CD8-positive, alpha-beta memory T cell (primary cell): Measurements from ENCODE around the gene ELMO2. TPM values are rescaled to one million over a fixed set of nuclear protein-coding genes. Genes with fewer than 3 reads are reported as not detected.

Source experiments
- CTCF ChIA-PET: fragments of 350-600 bp; sonication (Branson Sonifier 250); formaldehyde crosslinking; loops from one replicate; lab custom pipeline; 2021; ENCODE audit warnings: antibody characterized with exemption; lab: Charles Lee
- POLR2A ChIA-PET: fragments of 350-600 bp; sonication (Branson Sonifier 250); formaldehyde crosslinking; loops from one replicate; lab custom pipeline; 2021; ENCODE audit warnings: antibody characterized with exemption; lab: Charles Lee
- DNase-seq, 5 donors: peaks; one replicate each; pipeline versions ENCODE4 v3.0.0 to v3.0.0-alpha.2; 2020 to 2022; ENCODE audit warnings: mixed read lengths in 1 of 5
- H3K27ac ChIP-seq: one replicate; pipeline ENCODE4 v1.7.0; 2013; ENCODE audit warnings: low read depth, mild to moderate bottlenecking, low read length, moderate library complexity
- H3K27me3 ChIP-seq: 2 replicates; pipeline ENCODE4 v1.7.0; 2013; ENCODE audit warnings: low read length, mild to moderate bottlenecking; ENCODE audit not compliant: insufficient read depth, poor library complexity, severe bottlenecking
- H3K36me3 ChIP-seq: 2 replicates; pipeline ENCODE4 v1.7.0; 2013; ENCODE audit warnings: mild to moderate bottlenecking, low read length, moderate library complexity; ENCODE audit not compliant: insufficient read depth
- H3K4me1 ChIP-seq: 2 replicates; pipeline ENCODE4 v1.7.0; 2013; ENCODE audit warnings: mild to moderate bottlenecking, low read length, moderate library complexity; ENCODE audit not compliant: insufficient read depth
- H3K4me3 ChIP-seq: 2 replicates; pipeline ENCODE4 v1.7.0; 2013; ENCODE audit warnings: mild to moderate bottlenecking, low read length
- H3K9me3 ChIP-seq: 2 replicates; pipeline ENCODE4 v1.7.0; 2013; ENCODE audit warnings: mild to moderate bottlenecking, low read length
- H3K27ac Mint-ChIP-seq, 8 donors: one replicate each; pipeline ENCODE4 v1.8.0; 2020 to 2021; ENCODE audit warnings: mixed read lengths in 8 of 8, mild to moderate bottlenecking in 6 of 8, inconsistent platforms in 3 of 8, moderate library complexity in 3 of 8
- H3K27me3 Mint-ChIP-seq, 2 donors: one replicate each; pipeline ENCODE4 v1.8.0; 2020 to 2021; ENCODE audit warnings: mixed read lengths in 2 of 2, mild to moderate bottlenecking in 1 of 2, moderate library complexity in 1 of 2
- H3K36me3 Mint-ChIP-seq, 3 donors: one replicate each; pipeline ENCODE4 v1.8.0; 2020 to 2021; ENCODE audit warnings: mixed read lengths in 3 of 3, inconsistent platforms in 1 of 3, mild to moderate bottlenecking in 1 of 3
- H3K4me1 Mint-ChIP-seq, 3 donors: one replicate each; pipeline ENCODE4 v1.8.0; 2020 to 2021; ENCODE audit warnings: mixed read lengths in 3 of 3, inconsistent platforms in 1 of 3, mild to moderate bottlenecking in 1 of 3
- H3K4me3 Mint-ChIP-seq, 7 donors: one replicate each; pipeline ENCODE4 v1.8.0; 2020 to 2021; ENCODE audit warnings: mixed read lengths in 7 of 7, mild to moderate bottlenecking in 6 of 7, moderate library complexity in 4 of 7, inconsistent platforms in 2 of 7
- H3K9me3 Mint-ChIP-seq, 5 donors: one replicate each; pipeline ENCODE4 v1.8.0; 2020 to 2022; ENCODE audit warnings: mixed read lengths in 5 of 5, mild to moderate bottlenecking in 3 of 5, moderate library complexity in 2 of 5, inconsistent platforms in 1 of 5
- polyA plus RNA-seq: library from polyadenylated mRNA; unstranded; fragments of 300-500 nt; fragmentation: Illumina TruSeq; gene quantifications from one replicate; pipeline ENCODE4 v1.2.3, GENCODE V29; 2021
- total RNA-seq, 2 experiments: library from RNA; stranded (reverse); gene quantifications; one replicate each; pipeline ENCODE4 v1.2.3, GENCODE V29; 2021

Gene ELMO2
- total and polyA plus RNA-seq, 3 experiments from 2014 or later = 59.5 to 84.3 (median 68.2) TPM

DNA sequence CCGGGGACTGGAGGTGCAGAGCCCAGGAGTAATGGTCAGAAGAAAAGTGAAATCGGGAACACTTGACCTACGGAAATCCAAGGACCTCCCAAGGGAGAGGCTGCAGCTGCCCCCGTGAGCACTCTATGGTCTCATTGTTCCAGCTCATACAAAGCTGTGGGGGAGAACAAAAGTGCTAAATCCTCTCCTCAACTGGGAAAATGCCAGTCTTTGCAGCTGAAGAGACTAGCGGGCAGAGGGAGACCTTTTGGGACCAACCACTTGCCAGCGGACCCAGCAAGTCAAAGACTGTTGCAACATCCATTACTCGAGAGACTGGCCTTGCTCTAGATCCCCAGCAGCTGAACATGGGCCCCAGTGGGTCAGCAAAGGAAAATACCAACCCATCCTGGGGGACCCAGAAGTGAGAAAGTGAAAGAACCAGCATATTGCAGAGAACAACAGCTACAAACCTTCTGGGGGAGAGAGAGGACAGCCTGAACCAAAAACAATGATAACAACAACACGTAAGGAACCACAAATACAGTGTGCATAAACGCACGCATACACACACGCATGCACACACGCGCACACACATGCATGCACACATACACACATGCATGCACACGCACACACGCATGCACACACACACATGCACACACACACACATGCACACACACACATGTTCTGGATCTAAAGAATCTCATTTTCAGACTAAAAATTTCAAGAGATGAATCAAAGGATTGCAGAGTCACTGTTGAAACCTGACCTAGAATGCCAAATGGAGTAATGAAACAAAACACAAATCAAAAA is 24.7 kb upstream of the ELMO2 start:
- Histone ChIP-seq H3K9me3 (no peaks in the 10 kb centered on the region), H3K27ac (no peak overlapping the region), H3K4me1 (no peaks in the 10 kb centered on the region), H3K27me3 (peaks cover 9% of the 10 kb centered on the region), H3K36me3 (no peaks in the 10 kb centered on the region), H3K4me3 (no peak overlapping the region)
- ChIA-PET CTCF (no interaction called here), POLR2A (no interaction called here)
- Mint-ChIP-seq H3K27ac (no peak overlapping the region), H3K4me3 (no peak overlapping the region), H3K9me3 (no peaks in the 10 kb centered on the region), H3K27me3 (peaks cover 15 to 75% of the 10 kb centered on the region in 2 donors), H3K4me1 (no peaks in the 10 kb centered on the region), H3K36me3 (peaks cover 0 to 2% (median 0%) of the 10 kb centered on the region in 3 donors)
- no peak for DNase-seq

DNA sequence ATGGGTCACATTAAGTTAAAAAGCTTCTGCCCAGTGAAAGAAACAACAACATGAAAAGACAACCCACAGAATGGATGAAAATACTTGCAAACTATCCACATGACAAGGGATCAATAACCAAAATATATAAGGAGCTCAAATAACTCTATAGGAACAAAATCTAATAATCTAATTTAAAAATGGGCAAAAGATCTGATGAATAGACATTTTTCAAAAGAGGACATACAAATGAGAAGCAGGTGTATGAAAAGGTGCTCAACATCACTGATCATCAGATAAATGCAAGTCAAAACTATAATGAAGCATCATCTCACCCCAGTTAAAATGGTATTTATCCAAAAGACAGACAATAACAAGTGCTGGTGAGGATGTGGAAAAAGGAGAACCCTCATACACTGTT is 21.0 kb upstream of the ELMO2 start:
- no peak overlapping the region for H3K27ac ChIP-seq
- DNase-seq = no peak
- peaks cover 12% of the 10 kb centered on the region for H3K27me3 ChIP-seq
- no peak overlapping the region for H3K4me3 ChIP-seq
- H3K36me3 ChIP-seq = no peaks in the 10 kb centered on the region
- H3K9me3 ChIP-seq = no peaks in the 10 kb centered on the region
- CTCF ChIA-PET = no interaction called here
- POLR2A ChIA-PET = no interaction called here
- Mint-ChIP-seq H3K36me3 (peaks cover 0 to 2% (median 0%) of the 10 kb centered on the region in 3 donors), H3K9me3 (no peaks in the 10 kb centered on the region), H3K27me3 (peaks cover 18 to 73% of the 10 kb centered on the region in 2 donors), H3K4me3 (no peak overlapping the region), H3K4me1 (no peaks in the 10 kb centered on the region), H3K27ac (no peak overlapping the region)
- H3K4me1 ChIP-seq = no peaks in the 10 kb centered on the region

DNA sequence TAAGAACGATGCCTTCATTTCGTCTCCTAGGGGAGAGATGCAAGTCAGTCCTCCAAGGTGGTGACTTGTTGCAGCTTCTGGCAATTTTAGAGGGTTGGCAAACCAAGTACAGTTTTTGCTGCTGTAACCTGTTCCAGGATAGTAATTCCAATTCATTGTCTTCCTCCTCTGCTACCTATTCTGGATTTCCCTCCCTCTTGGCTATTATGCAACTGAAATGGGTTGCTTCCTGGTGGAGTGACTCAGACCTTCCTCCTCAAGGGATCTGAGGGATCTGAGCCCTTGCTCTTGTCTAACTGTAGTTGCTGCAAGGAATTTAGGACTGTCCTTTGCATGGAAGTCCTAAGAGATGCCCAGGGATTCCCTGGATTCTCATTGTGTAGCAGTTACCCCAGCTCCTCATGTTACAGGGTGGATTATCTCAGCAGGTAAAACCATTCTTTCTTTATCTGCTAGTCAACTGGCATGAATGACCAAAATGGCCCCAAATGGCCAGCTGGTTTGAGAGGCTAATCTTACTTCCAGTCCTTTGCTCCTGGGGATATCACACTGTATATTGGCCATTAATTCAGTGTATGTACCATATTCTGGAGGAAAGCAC is 17.6 kb upstream of the ELMO2 start:
- POLR2A ChIA-PET = no interaction called here
- Histone ChIP-seq H3K9me3 (no peaks in the 10 kb centered on the region), H3K4me3 (no peak overlapping the region), H3K27ac (no peak overlapping the region), H3K27me3 (peaks cover 9% of the 10 kb centered on the region), H3K36me3 (no peaks in the 10 kb centered on the region), H3K4me1 (no peaks in the 10 kb centered on the region)
- Mint-ChIP-seq H3K9me3 (no peaks in the 10 kb centered on the region), H3K27me3 (peaks cover 9 to 60% of the 10 kb centered on the region in 2 donors), H3K36me3 (peaks cover 0 to 2% (median 0%) of the 10 kb centered on the region in 3 donors), H3K4me1 (no peaks in the 10 kb centered on the region), H3K4me3 (no peak overlapping the region), H3K27ac (no peak overlapping the region)
- CTCF ChIA-PET = interaction anchor here (1.1 kb wide), 1 partner anchor 117 kb away, joined by 3 read pairs; no protein-coding TSS in a partner anchor
- DNase-seq = no peak

DNA sequence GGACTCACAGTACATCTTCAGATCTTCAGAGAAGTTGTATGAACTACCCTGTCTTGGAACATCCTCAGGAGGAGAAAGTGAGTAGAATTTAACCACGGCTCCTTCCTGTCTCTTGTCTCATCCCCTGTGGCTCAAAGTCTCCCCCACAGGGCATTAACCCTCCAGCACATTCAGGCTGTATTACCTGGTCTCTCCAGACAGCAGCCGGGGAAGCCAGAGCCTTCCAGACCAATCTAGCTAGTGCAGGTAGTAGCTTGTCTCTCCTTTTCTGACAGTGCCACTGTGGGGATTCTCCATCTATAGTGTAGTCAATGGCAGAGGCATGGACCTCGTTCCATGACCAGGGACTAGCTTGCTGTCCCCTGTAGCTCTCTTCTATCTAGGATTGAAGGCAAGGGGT is 16.9 kb upstream of the ELMO2 start:
- Histone ChIP-seq H3K4me3 (no peak overlapping the region), H3K27ac (no peak overlapping the region), H3K36me3 (no peaks in the 10 kb centered on the region), H3K4me1 (no peaks in the 10 kb centered on the region), H3K9me3 (no peaks in the 10 kb centered on the region), H3K27me3 (peaks cover 9% of the 10 kb centered on the region)
- ChIA-PET POLR2A (no interaction called here), CTCF (interaction anchor here (1.1 to 1.3 kb wide), 2 partner anchors 81 to 116 kb away, joined by 3 to 4 read pairs; no protein-coding TSS in a partner anchor)
- no peaks in the 10 kb centered on the region for H3K4me1 Mint-ChIP-seq
- no peak overlapping the region for H3K4me3 Mint-ChIP-seq
- DNase-seq = no peak
- H3K36me3 Mint-ChIP-seq = peaks cover 0 to 2% (median 0%) of the 10 kb centered on the region in 3 donors
- no peaks in the 10 kb centered on the region for H3K9me3 Mint-ChIP-seq
- H3K27ac Mint-ChIP-seq = no peak overlapping the region
- H3K27me3 Mint-ChIP-seq = peaks cover 9 to 61% of the 10 kb centered on the region in 2 donors

DNA sequence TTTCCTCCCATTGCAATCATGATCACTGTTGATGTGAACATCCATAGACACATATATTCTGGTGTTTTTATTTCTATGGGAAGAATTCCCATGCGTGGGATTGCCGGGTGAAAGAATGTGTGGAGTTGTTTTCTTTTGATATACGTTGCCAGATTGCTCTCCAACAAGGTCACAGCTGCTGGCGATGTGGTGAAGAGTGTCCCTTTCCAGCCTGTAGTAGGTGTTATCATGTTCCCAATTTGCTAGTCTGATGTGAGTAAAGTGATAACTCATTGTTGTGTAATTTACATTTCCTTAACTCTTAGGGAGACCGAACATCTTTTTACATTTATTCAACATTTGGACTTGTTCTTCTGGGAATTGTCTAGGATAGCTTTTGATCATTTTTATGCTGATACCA is 14.5 kb upstream of the ELMO2 start:
- no peaks in the 10 kb centered on the region for H3K4me1 ChIP-seq
- H3K9me3 Mint-ChIP-seq = peaks cover 0 to 8% (median 3%) of the 10 kb centered on the region in 5 donors
- CTCF ChIA-PET = no interaction called here
- DNase-seq = no peak
- H3K4me1 Mint-ChIP-seq = no peaks in the 10 kb centered on the region
- no peaks in the 10 kb centered on the region for H3K9me3 ChIP-seq
- peaks cover 9 to 53% of the 10 kb centered on the region in 2 donors for H3K27me3 Mint-ChIP-seq
- H3K4me3 ChIP-seq = no peak overlapping the region
- H3K27ac Mint-ChIP-seq = no peak overlapping the region
- no peak overlapping the region for H3K27ac ChIP-seq
- POLR2A ChIA-PET = no interaction called here
- H3K4me3 Mint-ChIP-seq = no peak overlapping the region
- peaks cover 1% of the 10 kb centered on the region for H3K27me3 ChIP-seq
- H3K36me3 ChIP-seq = no peaks in the 10 kb centered on the region
- peaks cover 0 to 3% (median 1%) of the 10 kb centered on the region in 3 donors for H3K36me3 Mint-ChIP-seq

DNA sequence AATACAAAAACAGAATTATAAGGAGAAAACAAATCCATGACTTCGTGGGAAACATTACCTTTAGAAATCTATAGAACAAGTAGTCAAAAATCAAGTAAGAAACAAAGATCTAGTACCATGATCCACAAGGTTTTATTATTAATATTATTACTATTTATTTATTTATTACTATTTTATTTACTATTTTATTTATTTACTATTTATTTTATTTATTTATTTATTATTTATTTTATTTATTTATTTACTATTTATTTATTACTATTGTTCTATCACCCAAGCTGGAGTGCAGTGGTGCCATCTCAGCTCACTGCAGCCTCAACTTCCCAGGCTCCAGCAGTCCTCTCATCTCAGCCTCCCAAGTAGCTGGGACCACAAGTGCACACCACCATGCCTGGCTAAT is 13.5 kb upstream of the ELMO2 start:
- H3K4me3 Mint-ChIP-seq = no peak overlapping the region
- Histone ChIP-seq H3K9me3 (no peaks in the 10 kb centered on the region), H3K27ac (no peak overlapping the region), H3K36me3 (no peaks in the 10 kb centered on the region), H3K4me3 (no peak overlapping the region), H3K27me3 (peaks cover 5% of the 10 kb centered on the region), H3K4me1 (no peaks in the 10 kb centered on the region)
- ChIA-PET CTCF (no interaction called here), POLR2A (no interaction called here)
- H3K27me3 Mint-ChIP-seq = peaks cover 9 to 56% of the 10 kb centered on the region in 2 donors
- peaks cover 0 to 8% (median 3%) of the 10 kb centered on the region in 5 donors for H3K9me3 Mint-ChIP-seq
- peaks cover 0 to 3% (median 1%) of the 10 kb centered on the region in 3 donors for H3K36me3 Mint-ChIP-seq
- no peak overlapping the region for H3K27ac Mint-ChIP-seq
- DNase-seq = no peak
- no peaks in the 10 kb centered on the region for H3K4me1 Mint-ChIP-seq

DNA sequence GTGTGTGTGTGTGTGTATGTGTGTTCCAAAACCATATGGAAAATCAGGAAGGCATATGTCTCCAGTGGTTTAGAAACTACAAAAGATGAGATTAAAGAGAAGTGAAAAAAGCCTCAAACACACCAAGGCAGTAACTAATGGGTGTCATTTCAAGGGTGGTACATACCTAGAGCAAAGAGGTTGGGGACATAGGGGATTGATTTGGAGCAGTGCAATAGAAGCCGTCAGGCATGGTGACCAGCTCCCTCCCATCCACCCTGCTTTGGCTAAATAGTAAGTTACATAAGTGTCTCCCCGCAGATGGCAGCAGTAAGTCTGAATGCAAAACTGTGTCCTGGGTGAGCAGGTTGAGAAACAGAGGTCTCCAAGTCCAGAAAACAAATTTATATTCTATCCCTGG is 10.4 kb upstream of the ELMO2 start:
- H3K4me1 ChIP-seq = no peaks in the 10 kb centered on the region
- Mint-ChIP-seq H3K4me3 (no peak overlapping the region), H3K4me1 (no peaks in the 10 kb centered on the region), H3K36me3 (peaks cover 0 to 3% (median 1%) of the 10 kb centered on the region in 3 donors), H3K27ac (no peak overlapping the region), H3K27me3 (peaks cover 22 to 61% of the 10 kb centered on the region in 2 donors), H3K9me3 (peaks cover 0 to 8% (median 3%) of the 10 kb centered on the region in 5 donors)
- POLR2A ChIA-PET = no interaction called here
- no peak for DNase-seq
- no peaks in the 10 kb centered on the region for H3K36me3 ChIP-seq
- no peak overlapping the region for H3K4me3 ChIP-seq
- peaks cover 5% of the 10 kb centered on the region for H3K27me3 ChIP-seq
- no peak overlapping the region for H3K27ac ChIP-seq
- no peaks in the 10 kb centered on the region for H3K9me3 ChIP-seq
- CTCF ChIA-PET = no interaction called here

DNA sequence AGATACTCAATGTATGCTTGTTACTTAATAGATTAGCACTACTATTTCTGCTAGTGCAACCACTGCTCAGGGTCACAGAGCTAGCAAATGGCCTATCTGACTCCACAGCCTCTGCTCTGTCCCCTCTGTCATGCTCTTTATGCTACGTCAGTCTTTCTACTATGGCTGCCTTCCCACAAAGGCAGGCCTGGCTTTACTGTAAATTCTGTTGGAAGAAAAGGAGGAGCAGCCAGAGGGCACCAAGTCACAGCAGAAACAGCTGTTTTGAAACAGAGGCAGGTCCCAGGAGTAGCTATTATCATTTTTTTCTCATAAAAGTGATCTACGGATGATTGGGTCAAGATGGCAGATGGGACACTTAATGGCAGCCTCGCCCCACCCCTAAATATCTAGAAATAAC is 10.0 kb upstream of the ELMO2 start:
- DNase-seq = no peak
- CTCF ChIA-PET = no interaction called here
- Mint-ChIP-seq H3K4me3 (no peak overlapping the region), H3K27me3 (peaks cover 26 to 61% of the 10 kb centered on the region in 2 donors), H3K36me3 (peaks cover 0 to 3% (median 1%) of the 10 kb centered on the region in 3 donors), H3K4me1 (no peaks in the 10 kb centered on the region), H3K9me3 (peaks cover 0 to 8% (median 3%) of the 10 kb centered on the region in 5 donors), H3K27ac (no peak overlapping the region)
- POLR2A ChIA-PET = no interaction called here
- Histone ChIP-seq H3K27ac (no peak overlapping the region), H3K4me1 (no peaks in the 10 kb centered on the region), H3K9me3 (no peaks in the 10 kb centered on the region), H3K27me3 (peaks cover 5% of the 10 kb centered on the region), H3K4me3 (no peak overlapping the region), H3K36me3 (no peaks in the 10 kb centered on the region)
